HUES48 (cell line): Measurements from ENCODE around the gene MSL2.
"Not testable (repeated sequence)": the region's sequence is repeated elsewhere in the genome, so short reads cannot be mapped to it uniquely, and the experiment has no call there.

Source experiments
- H3K27ac ChIP-seq: one replicate; pipeline ENCODE4 v1.7.0; 2013; ENCODE audit warnings: low read depth, low read length, inconsistent platforms
- H3K27me3 ChIP-seq: 2 replicates; pipeline ENCODE4 v1.6.1; 2013; ENCODE audit warnings: mild to moderate bottlenecking, low read length; ENCODE audit not compliant: control insufficient read depth, insufficient read depth
- H3K36me3 ChIP-seq: 2 replicates; pipeline ENCODE4 v1.6.1; 2013; ENCODE audit warnings: low read length; ENCODE audit not compliant: control insufficient read depth, insufficient read depth
- H3K4me1 ChIP-seq: 2 replicates; pipeline ENCODE4 v1.6.1; 2013; ENCODE audit warnings: mild to moderate bottlenecking, low read length; ENCODE audit not compliant: control insufficient read depth, insufficient read depth
- H3K4me3 ChIP-seq: 2 replicates; pipeline ENCODE4 v1.5.1; 2013; ENCODE audit warnings: mild to moderate bottlenecking, low read depth, low read length
- H3K9ac ChIP-seq: 2 replicates; pipeline ENCODE4 v1.6.1; 2013; ENCODE audit warnings: mild to moderate bottlenecking, low read depth, low read length, moderate library complexity
- H3K9me3 ChIP-seq: 2 replicates; pipeline ENCODE4 v1.6.1; 2013; ENCODE audit warnings: low read length; ENCODE audit not compliant: control insufficient read depth, insufficient read depth

MSL2 gene, protein sequence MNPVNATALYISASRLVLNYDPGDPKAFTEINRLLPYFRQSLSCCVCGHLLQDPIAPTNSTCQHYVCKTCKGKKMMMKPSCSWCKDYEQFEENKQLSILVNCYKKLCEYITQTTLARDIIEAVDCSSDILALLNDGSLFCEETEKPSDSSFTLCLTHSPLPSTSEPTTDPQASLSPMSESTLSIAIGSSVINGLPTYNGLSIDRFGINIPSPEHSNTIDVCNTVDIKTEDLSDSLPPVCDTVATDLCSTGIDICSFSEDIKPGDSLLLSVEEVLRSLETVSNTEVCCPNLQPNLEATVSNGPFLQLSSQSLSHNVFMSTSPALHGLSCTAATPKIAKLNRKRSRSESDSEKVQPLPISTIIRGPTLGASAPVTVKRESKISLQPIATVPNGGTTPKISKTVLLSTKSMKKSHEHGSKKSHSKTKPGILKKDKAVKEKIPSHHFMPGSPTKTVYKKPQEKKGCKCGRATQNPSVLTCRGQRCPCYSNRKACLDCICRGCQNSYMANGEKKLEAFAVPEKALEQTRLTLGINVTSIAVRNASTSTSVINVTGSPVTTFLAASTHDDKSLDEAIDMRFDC

DNA sequence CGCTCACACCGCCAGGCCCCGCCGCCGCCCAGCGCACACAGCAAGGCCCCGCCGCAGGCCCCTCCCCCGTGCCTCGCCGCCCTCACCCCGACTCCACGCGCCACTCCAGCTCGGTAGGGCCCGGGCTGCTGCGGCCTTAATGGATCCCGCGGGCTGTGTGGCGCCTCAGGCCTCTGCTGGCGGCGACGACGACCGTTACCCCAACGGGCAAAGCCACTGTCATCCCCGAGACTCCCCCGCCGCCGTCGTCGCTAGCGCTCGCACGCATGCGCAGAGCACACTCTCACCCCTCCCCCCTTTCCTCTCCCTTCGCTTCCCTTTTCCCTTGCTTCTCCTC is at the start of gene MSL2:
Gene MSL2, minus strand, starts transcription at position 272 of the 337 bp plus-strand sequence. CDS start 1,222 bp downstream, outside the sequence.
- Histone ChIP-seq H3K9ac (peak within 1 kb of the TSS; percentile 94), H3K36me3 (no peaks in the 10 kb centered on the region), H3K4me1 (peaks cover 23% of the 10 kb centered on the region), H3K9me3 (no peaks in the 10 kb centered on the region; the same call in 1 of the 2 replicates), H3K4me3 (peak within 1 kb of the TSS; percentile 81), H3K27me3 (no peaks in the 10 kb centered on the region), H3K27ac (peak within 1 kb of the TSS; percentile 97)

DNA sequence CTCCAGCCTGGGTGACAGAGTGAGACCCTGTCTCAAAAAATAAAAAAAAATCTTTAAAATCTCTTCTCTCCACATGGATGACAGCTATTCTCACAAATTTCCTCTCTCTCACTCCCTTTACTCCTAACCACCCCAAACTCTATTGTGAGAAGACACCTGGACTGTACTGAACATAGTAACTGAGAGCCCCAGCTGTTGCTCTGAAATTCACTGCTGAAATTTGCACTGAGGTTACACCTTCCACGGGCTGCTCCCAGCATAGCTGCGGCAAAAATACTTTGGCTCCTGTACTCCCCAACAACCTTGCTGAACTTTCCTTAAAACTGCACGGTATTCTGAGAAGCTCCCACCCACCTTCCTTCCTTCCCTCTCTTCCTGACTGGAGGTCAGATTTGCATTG is 49.6 kb upstream of the MSL2 start:
- Histone ChIP-seq H3K27ac (no peak overlapping the region), H3K9ac (no peak overlapping the region)

DNA sequence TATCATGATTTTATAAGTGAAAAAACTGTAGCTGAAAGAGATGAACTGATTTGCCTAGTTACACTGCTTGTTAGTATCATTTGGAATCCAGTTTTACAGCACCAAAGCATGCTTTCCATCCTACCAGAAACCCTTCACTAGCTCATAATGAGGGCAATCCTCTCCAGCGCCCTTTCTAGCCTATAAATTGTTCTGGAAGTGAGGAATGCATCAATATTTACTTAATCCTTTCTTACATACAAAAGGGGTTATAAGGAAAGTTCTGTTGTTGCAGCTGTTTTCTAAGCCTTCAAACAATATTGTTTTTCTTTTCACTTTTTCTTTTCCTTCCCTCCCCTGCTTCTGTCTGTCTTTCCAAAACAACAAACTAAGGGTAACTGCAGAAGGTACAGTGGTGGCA is 43.0 kb upstream of the MSL2 start:
- no peaks in the 10 kb centered on the region for H3K36me3 ChIP-seq

More for the DNA sequence above, 49.6 kb upstream of the MSL2 start:
- no peaks in the 10 kb centered on the region for H3K36me3 ChIP-seq
- no peak overlapping the region for H3K4me3 ChIP-seq
- peaks cover 6% of the 10 kb centered on the region; the same call in 1 of the 2 replicates for H3K27me3 ChIP-seq
- no peaks in the 10 kb centered on the region for H3K9me3 ChIP-seq
- peaks cover 7% of the 10 kb centered on the region for H3K4me1 ChIP-seq

DNA sequence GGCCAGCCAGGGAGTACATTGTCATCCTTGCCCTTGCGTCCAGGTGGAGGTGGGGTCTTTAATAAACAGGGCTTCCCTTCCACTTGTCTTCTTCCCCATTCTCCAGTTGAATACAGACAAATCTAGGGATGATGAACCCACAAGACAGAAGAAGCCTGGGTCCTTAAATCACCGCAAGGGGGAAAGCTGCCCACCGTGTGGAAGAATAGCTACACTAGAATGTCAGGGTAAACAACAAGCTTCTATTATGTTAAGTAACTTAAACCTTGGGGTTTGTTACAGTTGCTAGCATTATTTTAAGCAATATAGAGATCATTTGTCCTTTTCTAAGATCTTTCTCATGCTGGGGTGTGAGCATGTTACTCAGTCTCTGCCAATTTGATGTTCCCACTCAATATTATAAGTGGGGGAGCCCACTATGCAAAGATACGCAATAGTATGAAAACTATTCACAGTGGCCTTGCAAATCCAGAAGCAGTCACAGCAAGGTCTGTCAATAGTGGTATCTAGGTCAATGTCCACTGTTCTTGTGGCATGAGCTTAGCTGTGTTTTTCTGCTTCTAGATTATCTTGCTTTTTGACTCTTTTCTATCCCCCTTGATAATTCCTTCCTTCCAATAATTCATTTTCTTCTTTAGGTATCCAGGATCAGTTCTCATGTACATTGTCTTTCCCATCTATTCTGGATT is 42.0 kb upstream of the MSL2 start:
- H3K9ac ChIP-seq = no peak overlapping the region
- H3K9me3 ChIP-seq = no peaks in the 10 kb centered on the region
- no peak overlapping the region for H3K27ac ChIP-seq
- H3K36me3 ChIP-seq = no peaks in the 10 kb centered on the region
- H3K4me1 ChIP-seq = peaks cover 25% of the 10 kb centered on the region
- H3K27me3 ChIP-seq = peaks cover 36% of the 10 kb centered on the region
- no peak overlapping the region for H3K4me3 ChIP-seq

More for the DNA sequence above, 43.0 kb upstream of the MSL2 start:
- Histone ChIP-seq H3K9me3 (no peaks in the 10 kb centered on the region), H3K27ac (no peak overlapping the region), H3K9ac (no peak overlapping the region), H3K4me1 (peaks cover 25% of the 10 kb centered on the region), H3K27me3 (peaks cover 36% of the 10 kb centered on the region), H3K4me3 (no peak overlapping the region)

DNA sequence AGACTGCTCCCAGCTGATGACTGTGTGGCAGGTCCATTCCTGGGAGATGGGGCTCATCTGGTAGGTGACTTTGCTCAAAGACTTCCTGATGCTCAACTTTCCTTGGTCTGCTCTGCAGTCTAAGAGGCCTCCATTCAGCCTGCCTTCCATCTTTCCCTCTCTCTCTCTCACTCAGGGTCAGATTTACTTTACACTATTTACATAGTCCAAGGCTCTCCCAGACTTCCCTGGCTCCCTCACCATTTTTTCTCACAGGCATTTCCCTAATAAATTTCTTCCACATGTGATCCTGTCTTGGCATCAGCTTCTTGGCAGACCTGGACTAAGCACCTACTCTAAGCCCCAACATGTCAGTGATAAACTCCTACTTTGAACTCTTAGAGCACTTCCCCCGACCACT is 41.0 kb upstream of the MSL2 start:
- Histone ChIP-seq H3K4me1 (peaks cover 25% of the 10 kb centered on the region), H3K27me3 (peaks cover 36% of the 10 kb centered on the region), H3K4me3 (no peak overlapping the region), H3K9ac (no peak overlapping the region), H3K9me3 (no peaks in the 10 kb centered on the region), H3K36me3 (no peaks in the 10 kb centered on the region), H3K27ac (no peak overlapping the region)

DNA sequence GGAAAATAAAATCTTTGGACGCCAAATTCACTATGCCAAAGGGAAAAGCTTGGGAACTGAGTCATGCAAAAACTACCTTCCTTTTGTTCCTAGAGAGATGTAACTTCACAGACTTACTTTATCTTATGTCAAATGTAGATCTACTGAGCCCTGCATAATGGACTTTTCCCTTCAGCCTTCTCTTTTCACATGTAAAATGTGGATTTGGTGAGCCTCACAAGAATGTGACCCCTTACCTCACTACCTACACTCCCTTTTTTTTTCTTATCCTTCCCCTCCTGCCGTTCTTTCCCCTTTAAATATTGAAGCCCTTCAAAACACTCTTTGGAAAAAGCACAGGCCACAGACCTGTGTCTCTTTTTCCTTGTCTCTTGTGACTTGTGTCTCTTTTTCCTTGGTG is 40.0 kb upstream of the MSL2 start:
- Histone ChIP-seq H3K9me3 (no peaks in the 10 kb centered on the region), H3K9ac (no peak overlapping the region), H3K36me3 (no peaks in the 10 kb centered on the region), H3K4me1 (peaks cover 25% of the 10 kb centered on the region), H3K27ac (peak overlapping the region; percentile 60), H3K27me3 (peaks cover 34% of the 10 kb centered on the region), H3K4me3 (no peak overlapping the region)

DNA sequence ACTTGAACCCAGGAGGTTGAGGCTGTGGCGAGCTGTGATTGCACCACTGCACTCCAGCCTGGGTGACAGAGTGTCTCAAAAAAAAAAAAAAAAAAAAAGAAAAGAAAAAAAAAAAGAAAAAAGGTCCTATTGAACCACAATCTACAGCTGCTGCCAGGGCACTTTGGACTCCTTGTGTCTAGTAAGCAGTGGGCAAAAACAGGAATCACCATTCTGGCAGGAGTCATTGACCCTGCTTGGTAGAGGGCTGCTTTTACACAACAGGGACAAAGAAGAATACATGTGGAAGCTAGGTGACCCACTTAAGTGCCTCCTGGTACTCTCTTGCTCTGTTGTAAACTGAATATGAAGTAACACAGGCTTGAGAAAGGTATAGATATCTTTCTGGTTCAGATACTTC is 39.4 kb upstream of the MSL2 start:
- peaks cover 28% of the 10 kb centered on the region for H3K27me3 ChIP-seq
- no peaks in the 10 kb centered on the region for H3K36me3 ChIP-seq
- H3K9ac ChIP-seq = no peak overlapping the region
- peaks cover 25% of the 10 kb centered on the region for H3K4me1 ChIP-seq
- H3K9me3 ChIP-seq = no peaks in the 10 kb centered on the region
- no peak overlapping the region for H3K4me3 ChIP-seq
- H3K27ac ChIP-seq = peak overlapping the region; percentile 60

DNA sequence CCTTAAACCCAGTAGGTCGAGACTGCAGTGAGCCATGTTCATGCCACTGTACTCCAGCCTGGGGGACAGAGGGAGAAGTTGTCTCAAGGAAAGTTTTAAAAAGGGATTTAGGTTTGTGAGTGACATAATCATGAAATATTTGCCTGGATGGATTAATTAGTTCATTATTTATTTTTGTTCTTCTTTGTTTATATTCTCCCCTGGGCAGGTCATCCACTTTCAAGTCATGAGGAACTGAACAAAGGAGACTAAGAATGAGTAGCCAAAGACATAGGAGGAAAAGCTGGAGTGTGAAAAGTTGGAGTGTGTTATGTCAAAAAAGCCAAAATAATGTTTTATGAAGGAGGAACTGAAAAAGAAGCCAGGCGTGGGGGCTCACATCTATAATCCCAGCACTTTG is 36.3 kb upstream of the MSL2 start:
- Histone ChIP-seq H3K27ac (no peak overlapping the region), H3K4me1 (peaks cover 11% of the 10 kb centered on the region), H3K4me3 (no peak overlapping the region), H3K9ac (no peak overlapping the region), H3K9me3 (no peaks in the 10 kb centered on the region), H3K27me3 (peaks cover 4% of the 10 kb centered on the region; the same call in 1 of the 2 replicates), H3K36me3 (no peaks in the 10 kb centered on the region)

DNA sequence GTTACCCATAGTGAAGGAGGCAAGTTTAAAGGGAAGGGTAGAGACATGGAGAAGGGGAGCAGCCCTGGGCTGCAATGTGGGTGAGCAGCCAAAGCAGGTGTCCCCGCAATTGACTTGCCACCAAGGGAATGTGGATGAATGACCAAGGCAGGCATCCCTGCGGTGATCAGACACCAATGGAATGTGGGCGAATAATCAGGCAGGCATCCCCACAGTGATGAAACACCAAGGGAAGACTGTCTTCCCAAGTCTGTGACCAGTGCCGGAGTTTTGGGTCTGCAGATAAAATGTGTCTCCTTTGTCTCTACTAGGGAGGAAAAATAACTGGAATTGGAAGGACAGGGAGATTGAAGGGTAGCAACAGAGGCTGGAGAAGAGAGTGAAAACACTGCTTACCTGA is 26.6 kb upstream of the MSL2 start:
- H3K27ac ChIP-seq, H3K27me3 ChIP-seq, H3K4me1 ChIP-seq, H3K4me3 ChIP-seq, H3K9ac ChIP-seq, H3K36me3 ChIP-seq: not testable (repeated sequence)
- H3K9me3 ChIP-seq = peaks cover 13% of the 10 kb centered on the region

DNA sequence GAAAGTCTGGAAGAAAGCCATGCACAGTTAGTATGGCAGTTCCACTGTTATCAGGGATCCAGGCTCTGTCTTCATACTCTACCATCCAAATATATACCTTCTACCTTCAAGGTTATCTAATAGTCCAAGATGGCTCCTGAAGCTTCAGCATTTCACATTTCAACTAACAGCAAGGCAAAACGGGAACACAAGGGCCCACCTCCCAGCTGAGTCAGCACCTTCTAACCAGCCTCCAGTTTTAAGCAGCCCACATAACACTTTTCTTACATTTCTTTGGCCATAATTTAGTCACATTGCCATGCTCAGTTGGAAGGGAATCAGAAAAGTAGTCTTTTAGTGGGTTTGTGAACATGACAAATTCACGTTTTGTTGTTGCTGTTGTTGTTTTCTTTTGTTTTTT is 15.4 kb upstream of the MSL2 start:
- H3K27me3 ChIP-seq = no peaks in the 10 kb centered on the region
- H3K9ac ChIP-seq = no peak overlapping the region
- no peak overlapping the region for H3K4me3 ChIP-seq
- H3K36me3 ChIP-seq = no peaks in the 10 kb centered on the region
- no peaks in the 10 kb centered on the region for H3K4me1 ChIP-seq
- no peaks in the 10 kb centered on the region for H3K9me3 ChIP-seq
- no peak overlapping the region for H3K27ac ChIP-seq

DNA sequence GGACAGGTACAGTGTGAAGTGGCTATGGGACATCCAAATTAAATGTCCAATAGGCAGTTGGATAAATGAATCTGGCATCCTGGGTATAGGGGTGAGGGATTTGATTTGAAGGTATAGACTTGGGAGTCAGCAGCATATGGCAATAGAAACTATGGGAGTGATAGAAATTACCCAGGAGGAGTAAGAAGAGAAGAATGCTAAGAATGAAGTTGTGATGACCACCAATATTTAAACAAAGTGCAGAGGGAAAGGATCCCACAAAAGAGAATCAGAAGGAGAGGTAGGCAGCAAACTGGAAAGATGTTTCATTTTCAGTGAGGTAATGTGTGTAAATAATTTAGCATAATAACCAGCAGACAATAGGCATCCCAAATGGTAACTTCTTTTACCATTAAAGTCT is 13.8 kb upstream of the MSL2 start:
- H3K9ac ChIP-seq = no peak overlapping the region
- H3K4me1 ChIP-seq = no peaks in the 10 kb centered on the region
- no peaks in the 10 kb centered on the region for H3K9me3 ChIP-seq
- H3K27me3 ChIP-seq = no peaks in the 10 kb centered on the region
- no peak overlapping the region for H3K4me3 ChIP-seq
- no peaks in the 10 kb centered on the region for H3K36me3 ChIP-seq
- H3K27ac ChIP-seq = no peak overlapping the region
